Measurements from ENCODE around the gene CHD6.

Gene CHD6

GRCh38 chr20:41501376-41501775 lies 116.8 kb downstream of the CHD6 start:
- DNase-seq, result no peak

GRCh38 chr20:41499961-41500725 lies 118.0 kb downstream of the CHD6 start:
- no peak for DNase-seq

- DNase-seq, result no peak
Measured at GRCh38 chr20:41499064-41499463, 119.1 kb downstream of the CHD6 start.

GRCh38 chr20:41497186-41497895 lies 120.8 kb downstream of the CHD6 start:
- DNase-seq, result no peak

GRCh38 chr20:41494451-41494850 lies 123.7 kb downstream of the CHD6 start:
- no peak for DNase-seq

- no peak for DNase-seq
Measured at GRCh38 chr20:41483553-41483930, 134.6 kb downstream of the CHD6 start.

- no peak for DNase-seq
Measured at GRCh38 chr20:41482647-41483552, 135.3 kb downstream of the CHD6 start.

- DNase-seq, result no peak
Measured at GRCh38 chr20:41480054-41480770, 138.0 kb downstream of the CHD6 start.

GRCh38 chr20:41479113-41479512 lies 139.1 kb downstream of the CHD6 start:
- DNase-seq, result no peak

GRCh38 chr20:41478026-41478425 lies 140.2 kb downstream of the CHD6 start:
- no peak for DNase-seq

- no peak for DNase-seq
Measured at GRCh38 chr20:41476446-41476845, 141.7 kb downstream of the CHD6 start.

GRCh38 chr20:41476013-41476441 lies 142.2 kb downstream of the CHD6 start:
- no peak for DNase-seq

- DNase-seq, result no peak
Measured at GRCh38 chr20:41475503-41475902, 142.7 kb downstream of the CHD6 start.

GRCh38 chr20:41470362-41471095 lies 147.6 kb downstream of the CHD6 start:
- DNase-seq, result no peak

GRCh38 chr20:41469868-41470267 lies 148.3 kb downstream of the CHD6 start:
- DNase-seq, result no peak

- no peak for DNase-seq
Measured at GRCh38 chr20:41468994-41469600, 149.1 kb downstream of the CHD6 start.

- no peak for DNase-seq
Measured at GRCh38 chr20:41467690-41468089, 150.5 kb downstream of the CHD6 start.

GRCh38 chr20:41467220-41467619 lies 151.0 kb downstream of the CHD6 start:
- no peak for DNase-seq

- DNase-seq, result no peak
Measured at GRCh38 chr20:41463567-41463966, 154.6 kb downstream of the CHD6 start.

GRCh38 chr20:41462372-41463161 lies 155.6 kb downstream of the CHD6 start:
- no peak for DNase-seq

GRCh38 chr20:41458761-41459160 lies 159.4 kb downstream of the CHD6 start:
- no peak for DNase-seq

Data from activated CD8-positive, alpha-beta memory T cell treated with anti-CD3 and anti-CD28 coated beads, Interleukin-2, amount 50 U/mL, for 48 hours (primary cell).